NCI-H1436 (cell line): Measurements from ENCODE around the gene MED13.
A peak's percentile ranks its signal among the peaks of the same experiment; 100 is the strongest.
"Not testable (repeated sequence)": the region's sequence is repeated elsewhere in the genome, so short reads cannot be mapped to it uniquely, and the experiment has no call there.

Experiments
- DNase-seq: peaks from one replicate; lab custom pipeline; 2025; lab: John Stamatoyannopoulos, UW

Gene MED13

DNA sequence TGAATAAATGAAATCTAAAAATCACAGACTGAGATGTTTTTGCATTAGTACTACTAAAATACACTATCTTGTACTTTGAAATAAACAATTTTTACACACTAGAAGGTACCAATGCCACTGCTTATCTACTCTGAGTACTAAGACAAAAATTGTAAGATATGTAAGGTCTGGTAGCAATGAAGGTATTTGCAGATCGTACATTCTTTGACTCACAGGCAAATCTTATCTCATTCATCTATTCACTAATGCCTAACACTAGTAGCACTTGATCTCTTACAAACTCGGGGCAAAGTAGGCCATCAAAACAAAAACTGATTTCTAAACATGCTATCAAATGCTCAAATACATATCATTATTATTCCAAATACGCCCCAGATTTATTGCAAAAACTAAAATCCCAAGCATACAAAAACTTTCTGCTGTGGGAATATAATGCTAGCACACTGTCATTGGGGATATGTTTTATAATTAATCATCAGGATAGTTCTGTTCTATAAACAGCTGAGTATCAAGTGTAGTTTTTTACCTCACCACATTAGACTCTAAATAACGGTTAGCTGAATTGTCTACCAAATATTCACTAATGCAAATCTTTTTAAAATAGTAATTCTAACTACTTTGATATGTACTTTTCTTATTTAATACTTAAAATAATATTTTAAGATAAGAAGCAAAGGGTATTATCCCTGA is 68.0 kb downstream of the MED13 start:
- no peak for DNase-seq

DNA sequence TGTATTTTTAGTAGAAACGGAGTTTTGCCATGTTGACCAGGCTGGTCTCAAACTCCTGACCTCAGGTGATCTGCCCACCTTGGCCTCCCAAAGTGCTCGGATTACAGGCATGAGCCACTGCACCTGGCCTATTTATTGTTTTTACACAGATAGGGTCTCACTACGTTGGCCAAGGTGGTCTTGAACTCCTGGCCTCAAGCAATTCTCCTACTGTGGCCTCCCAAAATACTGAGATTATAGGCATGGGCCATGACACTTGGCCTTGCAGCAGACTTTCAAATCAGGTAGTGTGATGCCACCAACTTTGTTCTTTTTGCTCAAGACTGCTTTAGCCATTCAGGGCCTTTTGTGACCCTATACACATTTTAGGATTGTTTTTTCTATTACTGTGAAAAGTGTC is 75.6 kb downstream of the MED13 start:
- no peak for DNase-seq

DNA sequence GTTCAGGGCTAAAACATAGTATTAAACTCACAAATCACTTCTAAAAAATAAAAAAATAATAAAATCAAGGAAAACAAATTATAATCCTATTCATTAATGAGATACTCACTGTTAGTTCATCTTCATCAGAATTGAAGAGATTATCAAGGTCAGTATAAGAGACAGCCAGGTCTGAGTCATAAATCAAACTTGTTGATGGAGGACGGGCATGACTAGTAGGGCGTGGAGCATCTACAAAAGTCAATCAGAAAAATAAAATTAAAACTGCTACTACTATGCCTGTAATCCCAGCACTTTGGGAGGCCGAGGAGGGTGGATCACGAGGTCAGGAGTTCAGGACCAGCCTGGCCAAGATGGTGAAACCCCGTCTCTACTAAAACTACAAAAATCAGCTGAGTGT is 78.2 kb downstream of the MED13 start:
- no peak for DNase-seq

DNA sequence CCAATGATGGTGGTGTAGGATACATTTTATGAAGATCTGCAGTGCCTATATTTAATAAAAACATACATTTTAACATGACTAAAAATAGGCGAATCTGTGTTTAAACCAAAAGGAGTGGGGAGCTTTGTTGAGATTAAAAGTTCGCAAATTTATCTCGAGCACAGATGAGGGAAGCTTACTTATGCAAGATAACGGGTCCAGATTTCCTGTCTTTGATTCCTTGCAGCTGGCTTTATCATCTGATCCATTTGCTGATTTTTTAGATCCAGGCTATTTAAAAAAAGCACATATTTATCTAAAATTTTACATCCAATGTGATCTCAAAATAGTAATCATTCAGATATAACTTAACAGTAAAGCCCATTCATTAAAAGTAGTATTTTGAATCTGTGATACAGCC is 80.3 kb downstream of the MED13 start:
- DNase-seq, result no peak

DNA sequence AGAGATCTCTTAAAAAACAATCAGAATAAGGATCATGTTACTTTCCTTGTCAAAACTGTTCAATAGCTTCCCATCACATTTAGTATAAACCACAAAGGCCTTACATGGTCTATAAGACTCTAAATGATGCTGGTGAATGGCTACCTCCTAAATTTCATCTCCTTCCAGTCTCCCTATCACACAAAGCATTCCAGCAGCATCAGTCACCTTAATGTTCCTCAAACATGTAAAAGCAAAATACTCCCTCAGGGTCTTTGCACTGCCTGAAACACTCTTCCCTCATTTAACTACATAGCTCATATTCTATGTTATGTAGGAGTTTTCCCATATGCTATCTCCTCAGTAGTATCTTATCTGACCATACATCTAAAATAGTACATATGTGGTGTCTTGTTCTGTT is 83.8 kb downstream of the MED13 start:
- DNase-seq, result no peak

DNA sequence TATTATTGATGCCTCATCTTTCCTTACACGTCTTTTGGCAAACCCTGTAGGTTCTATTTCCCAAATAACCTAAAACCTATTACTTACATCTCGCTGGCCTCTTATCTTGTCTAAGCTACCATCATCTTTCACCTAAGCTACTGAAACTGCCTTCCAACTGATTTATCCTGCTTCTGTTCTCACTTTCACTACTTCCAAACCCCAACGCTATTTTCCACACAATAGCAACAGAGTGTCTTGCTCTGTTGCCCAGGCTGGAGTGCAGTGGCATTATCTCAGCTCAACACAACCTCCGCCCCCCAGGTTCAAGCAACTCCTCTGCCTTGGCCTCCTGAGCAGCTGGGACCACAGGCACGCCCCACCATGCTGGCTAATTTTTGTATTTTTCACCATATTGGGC is 84.5 kb downstream of the MED13 start:
- DNase-seq, result no peak

DNA sequence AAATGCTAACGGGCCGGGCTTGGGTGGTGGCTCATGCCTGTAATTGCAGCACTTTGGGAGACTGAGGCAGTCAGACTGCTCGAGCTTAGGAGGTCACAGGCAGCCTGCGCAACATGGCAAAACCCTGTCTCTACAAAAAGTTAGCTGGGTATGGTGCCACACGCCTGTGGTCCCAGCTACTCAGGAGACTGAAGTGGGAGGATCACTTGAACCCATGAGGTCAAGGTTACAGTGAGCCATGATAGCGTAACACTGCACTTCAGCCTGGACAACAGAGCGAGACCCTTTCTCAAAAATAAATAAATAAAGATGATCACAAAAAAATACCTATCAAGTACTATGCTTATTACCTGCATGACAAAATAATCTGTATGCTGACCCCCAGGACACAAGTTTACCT is 91.0 kb downstream of the MED13 start:
- DNase-seq, result no peak

DNA sequence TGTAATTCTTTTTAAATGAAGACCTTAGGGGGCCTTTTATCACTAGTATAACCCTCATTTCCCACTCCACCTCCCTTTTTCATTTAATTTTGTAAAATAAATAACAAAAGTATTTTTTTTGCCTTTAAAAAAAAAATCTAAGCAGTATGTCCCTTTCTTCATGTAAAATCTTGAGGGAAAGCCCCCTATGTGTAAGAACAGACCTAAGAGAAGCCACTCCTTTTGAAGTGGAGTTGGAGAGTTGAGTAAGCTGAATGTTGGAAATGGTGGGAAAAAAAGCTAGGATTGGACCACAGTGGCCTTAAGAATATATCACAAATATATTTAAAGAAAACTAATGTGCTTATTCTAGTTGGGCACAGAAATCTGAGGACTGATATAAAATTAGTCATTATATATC is 92.8 kb downstream of the MED13 start:
- no peak for DNase-seq

DNA sequence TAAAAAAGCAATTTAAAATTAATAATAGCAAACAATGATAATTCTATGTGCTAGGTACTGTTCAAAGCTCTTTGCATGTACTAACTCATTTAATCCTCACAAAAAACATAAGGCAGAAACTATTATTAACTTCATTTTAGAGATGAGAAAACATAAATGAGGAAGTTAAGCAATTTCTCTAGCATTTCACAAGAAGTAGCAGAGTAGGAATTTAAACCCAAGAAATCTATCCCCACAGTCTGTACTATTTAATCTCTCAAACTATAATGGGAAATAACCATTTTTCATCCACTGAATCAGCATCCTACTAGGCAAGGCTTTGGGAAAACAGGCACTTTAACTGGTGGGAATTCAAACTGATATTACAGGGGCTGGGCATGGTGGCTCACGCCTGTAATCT is 95.0 kb downstream of the MED13 start:
- no peak for DNase-seq

DNA sequence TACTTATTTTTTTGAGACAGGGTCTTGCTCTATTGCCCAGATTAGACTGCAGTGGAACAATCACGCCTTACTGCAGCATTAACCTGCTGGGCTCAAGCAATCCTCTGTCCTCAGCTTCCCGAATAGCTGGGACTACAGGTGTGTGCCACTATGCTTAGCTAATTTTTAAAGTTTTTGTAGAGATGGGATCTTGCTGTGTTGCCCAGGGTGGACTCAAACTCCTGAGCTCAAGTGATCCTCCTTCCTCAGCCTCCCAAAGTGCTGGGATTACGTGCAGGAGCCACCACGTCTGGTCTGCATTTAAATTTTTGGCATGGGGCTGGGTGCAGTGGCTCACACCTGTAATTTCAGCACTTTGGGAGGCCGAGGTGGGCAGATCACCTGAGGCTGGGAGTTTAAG is 96.3 kb downstream of the MED13 start:
- DNase-seq, result no peak

DNA sequence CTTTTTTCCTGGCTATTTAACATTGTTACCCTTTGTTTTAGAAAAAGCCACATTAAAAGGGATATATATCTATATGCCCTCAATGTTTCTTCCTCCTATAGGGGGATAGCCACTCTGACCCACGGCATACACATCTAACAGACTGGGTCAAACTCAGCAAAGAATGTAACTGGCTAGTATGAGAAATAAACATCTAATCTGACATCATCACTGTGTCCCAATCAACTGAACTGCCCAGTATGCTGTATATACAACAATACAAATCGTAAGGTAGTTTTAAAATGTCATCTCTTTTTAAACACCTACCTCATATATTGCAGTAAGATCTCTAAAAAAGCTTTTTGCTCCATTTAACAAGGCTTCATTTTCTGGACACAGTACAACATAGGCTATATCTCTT is 97.3 kb downstream of the MED13 start:
- no peak for DNase-seq

DNA sequence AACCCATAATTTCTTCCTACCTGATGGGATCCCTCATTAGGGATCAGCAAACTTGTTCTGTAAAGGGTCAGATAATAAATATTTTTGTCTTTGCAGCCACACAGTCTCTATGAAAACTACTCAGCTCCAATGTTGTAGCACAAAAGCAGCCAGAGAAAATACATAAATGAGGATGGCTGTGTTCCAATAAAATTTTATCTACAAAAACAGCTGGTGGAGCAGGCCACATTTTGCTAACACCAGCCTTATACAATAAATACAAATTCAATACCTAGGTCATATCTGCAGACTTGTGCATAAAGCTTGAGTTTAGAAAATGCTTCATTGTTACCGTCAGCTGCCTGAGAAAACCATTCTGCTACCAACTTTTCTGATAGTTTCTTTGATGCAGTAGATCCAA is 98.9 kb downstream of the MED13 start:
- DNase-seq, result no peak

DNA sequence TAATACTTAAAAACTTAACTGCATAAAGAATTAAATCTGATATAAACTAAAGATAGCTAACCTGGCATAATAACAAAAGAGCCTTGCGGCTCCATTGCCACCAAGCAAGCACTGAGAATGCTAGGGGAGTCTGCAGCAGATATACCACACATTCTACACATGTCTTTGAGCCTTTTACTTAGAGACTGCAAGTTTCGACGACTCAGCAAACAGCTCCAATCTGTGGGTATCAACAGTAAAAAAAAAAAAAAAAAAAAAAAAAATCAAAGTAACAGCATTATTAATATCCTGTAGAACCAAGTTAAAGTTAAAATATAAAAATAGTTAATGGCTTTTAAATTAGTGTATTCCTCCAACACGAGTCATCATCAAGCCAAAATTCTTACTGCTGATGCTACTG is 109.5 kb downstream of the MED13 start:
- no peak for DNase-seq

DNA sequence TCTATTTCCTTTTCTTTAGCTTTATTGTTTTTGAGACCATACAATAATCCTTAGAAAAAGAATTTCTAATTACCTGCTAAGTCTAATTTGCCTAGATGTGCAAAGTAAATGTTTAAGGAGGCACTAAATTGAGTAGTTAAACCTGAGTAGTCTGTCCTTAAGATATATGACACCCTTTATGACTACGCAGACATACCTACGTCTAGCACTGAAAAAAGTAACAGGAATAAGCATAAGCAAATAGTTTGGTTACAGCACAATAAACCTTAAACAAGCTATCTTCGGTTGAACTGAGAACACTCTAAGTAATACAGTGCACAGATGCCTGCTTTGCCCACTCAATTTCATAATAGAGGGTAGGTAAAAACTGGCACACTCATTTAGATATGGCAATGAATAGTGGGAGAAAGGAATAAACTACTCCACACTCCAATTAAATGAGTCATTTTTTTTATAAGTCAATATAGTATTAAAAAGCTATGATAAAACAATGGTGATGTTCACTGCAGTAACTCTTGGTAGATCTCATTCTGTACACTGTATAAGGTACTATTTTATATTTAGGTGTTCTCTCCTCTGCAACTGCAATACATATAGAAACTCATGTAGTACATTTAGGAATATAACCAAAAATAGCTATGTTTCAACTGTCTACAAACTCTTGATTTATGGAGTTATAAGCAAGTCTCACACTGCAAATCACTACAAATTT is 117.6 kb downstream of the MED13 start:
- no peak for DNase-seq

DNA sequence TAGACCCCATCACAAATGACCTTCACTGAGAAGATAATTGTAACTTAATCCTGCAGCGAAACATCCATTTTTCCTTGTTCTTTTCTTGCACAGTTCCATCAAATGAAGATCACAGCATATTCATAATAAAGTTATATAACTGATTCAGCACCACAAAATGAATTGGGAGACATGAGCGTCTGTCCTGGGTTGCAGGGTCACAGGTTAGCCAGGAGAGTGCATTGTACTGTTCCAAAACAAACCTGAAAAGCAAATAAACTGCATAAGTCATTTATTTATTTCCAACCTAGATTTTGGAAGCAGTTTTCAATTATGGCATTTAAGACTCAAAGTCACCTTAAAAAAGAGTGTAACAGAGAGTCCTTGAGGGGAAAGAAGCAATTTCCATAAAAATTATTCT is 118.7 kb downstream of the MED13 start:
- no peak for DNase-seq

DNA sequence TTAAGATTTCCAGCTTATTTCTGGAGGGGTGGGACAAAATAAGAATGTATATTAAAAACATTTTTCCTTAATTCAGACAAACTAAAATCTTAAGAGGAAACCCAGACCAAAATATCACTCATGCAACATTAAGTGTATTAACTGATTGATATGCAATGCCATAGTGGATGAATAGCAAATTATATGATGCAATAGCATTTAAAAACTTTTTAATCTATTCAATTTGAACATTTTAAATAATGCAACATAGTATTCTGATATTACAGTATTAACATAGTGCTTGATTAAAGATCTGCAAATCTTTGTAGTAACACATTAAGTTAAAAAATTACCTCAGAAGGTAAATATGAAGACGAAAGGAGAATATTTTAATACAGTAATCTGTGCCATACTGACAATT is 122.0 kb downstream of the MED13 start:
- DNase-seq, result no peak

DNA sequence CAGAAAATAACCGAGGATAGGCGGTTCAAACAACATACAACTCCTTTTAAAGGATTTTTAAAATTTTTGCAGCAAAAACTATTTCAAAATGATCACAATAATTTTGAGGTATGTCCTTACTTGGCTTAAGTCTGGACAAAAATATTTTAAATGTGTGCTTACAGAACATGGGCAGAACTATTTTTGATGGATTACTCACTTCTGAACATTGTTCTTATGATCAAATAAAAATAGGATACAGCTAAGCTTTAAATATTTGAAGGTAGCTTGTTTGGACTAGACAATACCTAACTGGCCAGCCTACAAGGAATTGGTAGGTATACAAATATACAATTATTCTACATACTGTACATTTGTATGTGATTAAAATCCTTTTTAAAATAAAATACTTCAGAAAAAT is 123.0 kb downstream of the MED13 start:
- no peak for DNase-seq

DNA sequence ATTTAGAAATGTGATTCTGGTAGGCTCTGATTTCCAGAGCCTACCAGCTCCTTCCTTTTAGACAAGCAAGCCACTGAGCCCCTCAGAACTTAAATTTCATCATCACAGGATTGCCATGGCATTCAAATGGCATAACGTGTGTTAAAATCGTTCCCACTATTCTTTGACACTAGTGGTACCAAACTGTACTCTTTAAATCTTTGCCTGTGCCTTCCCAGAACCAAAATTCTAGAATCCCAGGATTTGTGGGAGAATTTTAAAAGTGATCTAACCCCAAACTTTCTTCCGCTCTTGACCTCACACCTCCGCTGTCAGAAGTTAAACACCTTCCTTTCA is 137.0 kb downstream of the MED13 start:
- DNase-seq, result no peak

DNA sequence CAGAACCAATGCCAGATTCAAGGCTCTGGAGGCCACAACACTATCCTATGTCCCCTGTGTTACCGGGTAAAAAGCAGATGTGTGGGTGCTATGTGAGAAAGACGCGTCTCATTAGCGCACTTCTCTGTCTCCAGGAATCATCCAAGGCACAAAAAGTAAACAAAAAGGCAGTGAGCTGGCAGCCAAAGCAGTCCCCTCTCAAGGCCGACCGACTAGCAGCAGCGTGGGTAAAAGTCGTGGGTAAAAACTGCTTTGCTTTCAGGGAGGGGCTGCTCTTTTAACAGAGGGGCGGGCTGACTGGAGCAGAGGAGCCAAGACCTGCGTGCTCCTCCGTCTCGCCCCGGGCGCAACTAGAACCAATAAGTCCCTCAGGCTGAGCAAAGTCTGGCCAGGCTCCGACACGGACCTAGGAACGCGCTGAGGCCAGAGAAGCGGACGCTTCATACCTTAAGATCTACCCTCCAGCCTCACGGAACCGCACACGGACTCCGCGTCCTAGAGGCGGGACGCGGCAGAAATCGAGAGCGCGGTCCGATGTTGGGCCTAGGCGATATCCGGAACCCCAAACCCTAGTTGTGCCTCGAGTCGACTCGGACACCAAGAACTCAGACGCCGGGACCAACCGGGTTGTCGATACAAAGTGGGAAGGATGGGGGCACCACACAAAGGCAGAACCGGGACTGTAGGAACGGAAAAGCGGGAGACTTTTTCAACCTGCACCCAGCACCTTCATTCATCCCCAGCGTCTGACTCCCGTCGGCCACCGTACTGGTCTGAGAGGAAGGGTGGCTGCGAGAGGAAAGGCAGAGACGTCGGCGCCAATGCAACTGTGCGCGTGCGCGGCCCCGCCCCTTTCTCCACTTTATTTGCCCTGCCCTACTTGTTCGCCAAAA is 137.6 kb downstream of the MED13 start, which contains the start of gene INTS2:
TSS of gene INTS2 (minus strand) at position 775 of the 893 bp plus-strand sequence. CDS start 1,338 bp downstream, outside the sequence.
- peak; percentile 94 for DNase-seq

DNA sequence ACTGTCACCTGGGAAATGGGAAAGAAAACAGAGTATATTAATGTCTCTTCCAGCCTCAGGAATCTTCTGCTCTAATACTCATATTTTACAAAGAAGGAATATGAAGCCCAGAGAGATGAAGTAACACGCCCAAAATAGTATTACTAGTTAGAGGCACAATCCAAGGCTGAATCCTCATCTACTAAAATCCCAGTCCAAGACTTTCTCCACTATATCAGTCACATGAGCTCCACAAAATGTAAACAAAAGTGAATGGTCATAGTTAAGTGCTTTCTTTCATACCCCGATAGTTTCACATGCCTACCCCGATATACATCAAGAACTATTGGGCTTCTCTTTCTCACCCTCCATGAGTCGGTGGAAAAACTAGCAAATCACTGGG is 138.3 kb downstream of the MED13 start:
- DNase-seq, result no peak

DNA sequence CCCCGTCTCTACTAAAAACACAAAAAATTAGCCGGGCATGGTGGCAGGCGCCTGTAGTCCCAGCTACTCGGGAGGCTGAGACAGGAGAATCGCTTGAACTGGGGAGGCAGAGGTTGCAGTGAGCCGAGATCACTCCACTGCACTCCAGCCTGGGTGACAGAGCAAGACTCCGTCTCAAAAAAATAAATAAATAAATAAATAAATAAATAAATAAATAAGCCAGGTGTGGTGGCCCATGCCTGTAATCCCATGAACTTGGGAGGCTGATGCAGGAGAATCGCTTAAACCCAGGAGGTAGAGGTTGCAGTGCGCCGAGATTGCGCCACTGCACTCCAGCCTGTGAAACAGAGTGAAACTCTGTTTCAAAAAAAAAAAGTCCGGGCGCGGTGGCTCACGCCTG is 149.9 kb downstream of the MED13 start:
- DNase-seq, result not testable (repeated sequence)

DNA sequence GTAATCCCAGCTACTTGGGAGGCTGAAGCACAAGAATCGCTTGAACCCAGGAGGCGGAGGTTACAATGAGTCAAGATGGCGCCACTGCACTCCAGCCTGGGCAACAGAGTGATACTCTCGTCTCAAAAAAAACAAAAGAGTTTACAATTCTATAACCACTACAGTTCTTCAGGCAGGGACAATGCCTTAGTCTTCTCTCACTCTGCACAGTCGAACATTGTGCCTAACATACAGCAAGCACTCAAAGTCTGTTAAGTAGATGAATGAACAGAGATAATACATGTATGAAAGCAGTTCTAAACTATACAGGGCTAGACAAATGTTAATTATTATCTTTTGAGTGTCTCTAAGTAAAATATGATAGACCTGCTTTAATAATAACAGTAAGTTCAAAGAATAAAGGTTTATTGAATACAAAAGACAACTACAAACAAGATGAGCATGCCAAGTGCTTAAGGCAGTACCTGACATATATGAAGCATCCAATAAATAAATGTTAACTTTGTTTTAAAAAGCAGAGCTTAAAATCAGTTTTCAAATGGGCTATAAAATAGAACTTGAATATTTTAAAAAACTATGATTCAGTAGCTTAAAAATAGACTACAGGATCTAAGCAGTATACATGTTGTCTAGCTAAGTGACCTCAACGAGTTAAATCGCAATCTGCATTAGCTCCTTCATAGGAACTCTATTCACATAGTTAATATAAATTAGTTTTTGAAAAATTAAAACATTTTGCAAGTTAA is 156.6 kb downstream of the MED13 start:
- no peak for DNase-seq
